Skeletal muscle satellite cell (primary cell): ENCODE results near the gene SLC49A3.

Experiments used
- H3K27me3 ChIP-seq: 2 replicates; pipeline ENCODE4 v1.7.0; 2013; ENCODE audit warnings: low read length; ENCODE audit not compliant: control insufficient read depth, insufficient read depth
- H3K36me3 ChIP-seq: 2 replicates; pipeline ENCODE4 v1.7.0; 2013; ENCODE audit warnings: mild to moderate bottlenecking, control low read depth, low read length; ENCODE audit not compliant: insufficient read depth
- H3K4me1 ChIP-seq: 2 replicates; pipeline ENCODE4 v1.7.0; 2013; ENCODE audit warnings: low read length; ENCODE audit not compliant: control insufficient read depth, insufficient read depth
- H3K4me2 ChIP-seq: 2 replicates; pipeline ENCODE4 v1.7.0; 2013; ENCODE audit warnings: mild to moderate bottlenecking, low read length
- H3K4me3 ChIP-seq: 2 replicates; pipeline ENCODE4 v1.7.0; 2013; ENCODE audit warnings: low read length
- H3K9ac ChIP-seq: 2 replicates; pipeline ENCODE4 v1.7.0; 2013; ENCODE audit warnings: mild to moderate bottlenecking, low read depth, low read length, moderate library complexity
- H3K9me3 ChIP-seq: replicated peaks from 2 replicates; pipeline ENCODE4 v1.7.0; 2013; ENCODE audit warnings: mild to moderate bottlenecking, control low read depth, low read length

The SLC49A3 gene

GRCh38 chr4:683247-683897 is 5.6 kb downstream of the SLC49A3 start:
- Histone ChIP-seq H3K4me3 (no peak overlapping the region), H3K27me3 (no peaks in the 10 kb centered on the region), H3K36me3 (no peaks in the 10 kb centered on the region), H3K4me2 (no peak overlapping the region), H3K9ac (no peak overlapping the region), H3K9me3 (no peaks in the 10 kb centered on the region), H3K4me1 (peaks cover 39% of the 10 kb centered on the region)

GRCh38 chr4:682490-683172 is 6.3 kb downstream of the SLC49A3 start:
- Histone ChIP-seq H3K36me3 (no peaks in the 10 kb centered on the region), H3K4me3 (no peak overlapping the region), H3K27me3 (no peaks in the 10 kb centered on the region), H3K9ac (no peak overlapping the region), H3K4me1 (peaks cover 39% of the 10 kb centered on the region), H3K4me2 (no peak overlapping the region), H3K9me3 (no peaks in the 10 kb centered on the region)

GRCh38 chr4:681736-682451 is 7.1 kb downstream of the SLC49A3 start:
- Histone ChIP-seq H3K36me3 (no peaks in the 10 kb centered on the region), H3K9me3 (no peaks in the 10 kb centered on the region), H3K4me2 (no peak overlapping the region), H3K27me3 (no peaks in the 10 kb centered on the region), H3K4me3 (no peak overlapping the region), H3K9ac (no peak overlapping the region), H3K4me1 (peaks cover 39% of the 10 kb centered on the region)

- no peaks in the 10 kb centered on the region for H3K27me3 ChIP-seq
- H3K36me3 ChIP-seq = no peaks in the 10 kb centered on the region
- H3K9me3 ChIP-seq = no peaks in the 10 kb centered on the region
- H3K4me3 ChIP-seq = peak overlapping the region; percentile 64
- H3K4me1 ChIP-seq = peaks cover 35% of the 10 kb centered on the region
- no peak overlapping the region for H3K9ac ChIP-seq
- peak overlapping the region; percentile 86 for H3K4me2 ChIP-seq
Measured at GRCh38 chr4:680928-681645, 7.9 kb downstream of the SLC49A3 start.

- no peaks in the 10 kb centered on the region for H3K9me3 ChIP-seq
- H3K4me3 ChIP-seq = peak overlapping the region; percentile 64
- H3K4me1 ChIP-seq = peaks cover 40% of the 10 kb centered on the region
- H3K36me3 ChIP-seq = no peaks in the 10 kb centered on the region
- H3K27me3 ChIP-seq = no peaks in the 10 kb centered on the region
- peak overlapping the region; percentile 86 for H3K4me2 ChIP-seq
- no peak overlapping the region for H3K9ac ChIP-seq
Measured at GRCh38 chr4:680551-680927, 8.4 kb downstream of the SLC49A3 start.

GRCh38 chr4:680091-680490 is 8.9 kb downstream of the SLC49A3 start:
- Histone ChIP-seq H3K4me1 (peaks cover 45% of the 10 kb centered on the region), H3K9me3 (no peaks in the 10 kb centered on the region), H3K27me3 (no peaks in the 10 kb centered on the region), H3K9ac (no peak overlapping the region), H3K4me3 (no peak overlapping the region), H3K36me3 (no peaks in the 10 kb centered on the region), H3K4me2 (no peak overlapping the region)

- Histone ChIP-seq H3K4me3 (no peak overlapping the region), H3K9ac (no peak overlapping the region), H3K4me1 (peaks cover 48% of the 10 kb centered on the region), H3K4me2 (no peak overlapping the region), H3K36me3 (no peaks in the 10 kb centered on the region), H3K27me3 (no peaks in the 10 kb centered on the region), H3K9me3 (no peaks in the 10 kb centered on the region)
Measured at GRCh38 chr4:679629-680028, 9.3 kb downstream of the SLC49A3 start.

- Histone ChIP-seq H3K9me3 (no peaks in the 10 kb centered on the region), H3K4me1 (peaks cover 45% of the 10 kb centered on the region), H3K9ac (no peak overlapping the region), H3K4me3 (no peak overlapping the region), H3K36me3 (no peaks in the 10 kb centered on the region), H3K27me3 (no peaks in the 10 kb centered on the region), H3K4me2 (no peak overlapping the region)
Measured at GRCh38 chr4:679104-679481, 9.9 kb downstream of the SLC49A3 start.

- H3K27me3 ChIP-seq = no peaks in the 10 kb centered on the region
- H3K4me2 ChIP-seq = peak overlapping the region; percentile 26
- no peaks in the 10 kb centered on the region for H3K9me3 ChIP-seq
- no peaks in the 10 kb centered on the region for H3K36me3 ChIP-seq
- peaks cover 40% of the 10 kb centered on the region for H3K4me1 ChIP-seq
- H3K4me3 ChIP-seq = no peak overlapping the region
- H3K9ac ChIP-seq = no peak overlapping the region
Measured at GRCh38 chr4:678331-679103, 10.4 kb downstream of the SLC49A3 start.

GRCh38 chr4:677431-678293 is 11.3 kb downstream of the SLC49A3 start:
- Histone ChIP-seq H3K4me1 (peaks cover 45% of the 10 kb centered on the region), H3K4me2 (peak overlapping the region; percentile 26), H3K4me3 (no peak overlapping the region), H3K36me3 (no peaks in the 10 kb centered on the region), H3K27me3 (no peaks in the 10 kb centered on the region), H3K9ac (no peak overlapping the region), H3K9me3 (no peaks in the 10 kb centered on the region)
